ENCODE measurements around the gene SCLY.

Gene SCLY

GRCh38 chr2:238075397-238075796, 14.6 kb downstream of the SCLY start:
- DNase-seq, result no peak

- DNase-seq, result no peak
Measured at GRCh38 chr2:238077292-238077691, 16.5 kb downstream of the SCLY start.

GRCh38 chr2:238079874-238080327, 19.1 kb downstream of the SCLY start:
- no peak for DNase-seq

- DNase-seq, result peak; percentile 2 to 3
Measured at GRCh38 chr2:238080518-238080917, 19.7 kb downstream of the SCLY start.

- peak; percentile 6 to 7 for DNase-seq
Measured at GRCh38 chr2:238081150-238081549, 20.3 kb downstream of the SCLY start.

GRCh38 chr2:238081561-238081960, 20.8 kb downstream of the SCLY start:
- DNase-seq, result peak; percentile 2 to 7

GRCh38 chr2:238082151-238082550, 21.4 kb downstream of the SCLY start:
- peak in 1 of 2 experiments; percentile 7 for DNase-seq

- DNase-seq, result no peak
Measured at GRCh38 chr2:238082827-238083226, 22.0 kb downstream of the SCLY start.

GRCh38 chr2:238083919-238084318, 23.1 kb downstream of the SCLY start:
- peak; percentile 0 to 8 for DNase-seq

- DNase-seq, result no peak
Measured at GRCh38 chr2:238084761-238085160, 24.0 kb downstream of the SCLY start.

- no peak for DNase-seq
Measured at GRCh38 chr2:238085899-238086298, 25.1 kb downstream of the SCLY start.

GRCh38 chr2:238087211-238087610, 26.4 kb downstream of the SCLY start:
- DNase-seq, result no peak

- DNase-seq, result peak in 1 of 2 experiments; percentile 11
Measured at GRCh38 chr2:238090887-238091286, 30.1 kb downstream of the SCLY start.

GRCh38 chr2:238091436-238092060, 30.7 kb downstream of the SCLY start:
- peak in 1 of 2 experiments; percentile 12 for DNase-seq

GRCh38 chr2:238092486-238093035, 31.8 kb downstream of the SCLY start:
- DNase-seq, result no peak

GRCh38 chr2:238093181-238094140, 32.7 kb downstream of the SCLY start:
- DNase-seq, result peak in 1 of 2 experiments; percentile 11

- DNase-seq, result peak in 1 of 2 experiments; percentile 7
Measured at GRCh38 chr2:238094438-238095022, 33.7 kb downstream of the SCLY start.

- DNase-seq, result peak in 1 of 2 experiments; percentile 11
Measured at GRCh38 chr2:238095143-238095542, 34.3 kb downstream of the SCLY start.

- DNase-seq, result no peak
Measured at GRCh38 chr2:238096311-238097011, 35.7 kb downstream of the SCLY start.

GRCh38 chr2:238097201-238097987, 36.6 kb downstream of the SCLY start:
- peak in 1 of 2 experiments; percentile 17 for DNase-seq

All from activated T-cell treated with anti-CD3 and anti-CD28 coated beads, Interleukin-2, amount 50 U/mL, for 48 hours (primary cell).